K562 (cell line): ENCODE data around the gene NXN. TPM values are rescaled to one million over a fixed set of nuclear protein-coding genes. Genes with fewer than 3 reads are reported as not detected.
"Not testable (repeated sequence)": the region's sequence is repeated elsewhere in the genome, so short reads cannot be mapped to it uniquely, and the experiment has no call there.

Experiments used
- ATAC-seq: fragments of 200-7000 bp; cut with Tn5 transposase; 3 replicates; pipeline ENCODE4 v1.9.1; 2020; ENCODE audit warnings: moderate library complexity
- BruUV-seq: library from RNA; stranded (reverse); fragments of 400-500 nt; replicated peaks from 2 replicates; lab custom pipeline; 2021; lab: Mats Ljungman, UMichigan
- CTCF ChIA-PET: fragments of 300-600 bp; formaldehyde crosslinking; extraction: SDS; loops from one replicate; lab custom pipeline; 2021; ENCODE audit warnings: low intra/inter-chr PET ratio; lab: Yijun Ruan, JAX
- POLR2A ChIA-PET: fragments of 300-600, 350-650 bp; sonication (Branson Sonifier 250); formaldehyde crosslinking; extraction: SDS; loops from one replicate; lab custom pipeline; 2021; ENCODE audit warnings: antibody characterized with exemption, inconsistent platforms; lab: Yijun Ruan, JAX
- DNase-seq, 4 experiments: peaks; one replicate each; pipeline versions ENCODE4 v3.0.0 to v3.0.0-alpha.2; 2011 to 2018; ENCODE audit warnings: low spot score in 3 of 4, mixed read lengths in 3 of 4; ENCODE audit errors: extremely low read depth in 1 of 4
- FAIRE-seq: peaks from 2 replicates; lab custom pipeline; 2011; peaks lifted over from hg19 to GRCh38; lab: Jason Lieb, UNC
- H2AFZ ChIP-seq: 2 replicates; pipeline ENCODE4 v1.6.0; 2011; ENCODE audit warnings: low read depth, low read length, control low read depth, inconsistent platforms
- H3K27ac ChIP-seq: fragments of 200-600 bp; 3 replicates; pipeline ENCODE4 v1.8.0; 2011; ENCODE audit warnings: low read depth, mild to moderate bottlenecking, control low read depth, inconsistent platforms, low read length, moderate library complexity, mixed read lengths; ENCODE audit errors: extremely low read depth
- H3K27me3 ChIP-seq, 2 experiments: fragments of 300-600 bp in 1 of 2; 2 replicates in 1 of 2; 3 replicates in 1 of 2; pipeline versions ENCODE4 v1.6.0 to v1.8.0; 2011; ENCODE audit warnings: inconsistent platforms in 2 of 2, low read length in 2 of 2, mild to moderate bottlenecking in 1 of 2, mixed read lengths in 1 of 2, moderate library complexity in 1 of 2; ENCODE audit not compliant: control insufficient read depth in 2 of 2, insufficient read depth in 2 of 2
- H3K36me3 ChIP-seq: fragments of 300-600 bp; 3 replicates; pipeline ENCODE4 v1.8.0; 2011; ENCODE audit warnings: mild to moderate bottlenecking, low read length, inconsistent platforms; ENCODE audit not compliant: control insufficient read depth, insufficient read depth
- H3K4me1 ChIP-seq, 2 experiments: fragments of 200-600 bp in 1 of 2; replicated peaks in 1 of 2; 2 replicates in 1 of 2; 3 replicates in 1 of 2; pipeline versions ENCODE4 v1.5.1 to v1.8.0; 2011; ENCODE audit warnings: inconsistent platforms in 2 of 2, low read length in 2 of 2, mild to moderate bottlenecking in 1 of 2, mixed read lengths in 1 of 2, moderate library complexity in 1 of 2; ENCODE audit not compliant: control insufficient read depth in 2 of 2, insufficient read depth in 2 of 2
- H3K4me2 ChIP-seq: 2 replicates; pipeline ENCODE4 v1.6.1; 2011; ENCODE audit warnings: low read length, control low read depth, inconsistent platforms, mixed read lengths; ENCODE audit not compliant: insufficient read depth
- H3K4me3 ChIP-seq: fragments of 200-600 bp; sonication (generic), shearing (Covaris generic); 2 replicates; pipeline ENCODE4 v1.5.1; 2016; ENCODE audit warnings: control low read depth, inconsistent platforms
- H3K79me2 ChIP-seq: fragments of 200-600 bp; 3 replicates; pipeline ENCODE4 v1.8.0; 2011; ENCODE audit warnings: low read length, inconsistent platforms; ENCODE audit not compliant: control insufficient read depth, insufficient read depth
- H3K9ac ChIP-seq, 2 experiments: 2 replicates each; pipeline versions ENCODE4 v1.6.0 to v1.6.1; 2011; ENCODE audit warnings: low read depth in 2 of 2, low read length in 2 of 2, control low read depth in 1 of 2, inconsistent platforms in 1 of 2, mild to moderate bottlenecking in 1 of 2, mixed read lengths in 1 of 2; ENCODE audit not compliant: insufficient read depth in 1 of 2
- H3K9me1 ChIP-seq: one replicate; pipeline ENCODE4 v1.6.0; 2011; ENCODE audit warnings: inconsistent platforms, mild to moderate bottlenecking, low read length, moderate library complexity; ENCODE audit not compliant: control insufficient read depth, insufficient read depth
- H3K9me3 ChIP-seq: replicated peaks from 2 replicates; pipeline ENCODE4 v1.5.1; 2011; ENCODE audit warnings: low read depth, low read length, inconsistent platforms; ENCODE audit not compliant: control insufficient read depth, insufficient read depth
- H4K20me1 ChIP-seq: replicated peaks from 2 replicates; pipeline ENCODE4 v1.6.1; 2011; ENCODE audit warnings: low read length, inconsistent platforms, mixed read lengths; ENCODE audit not compliant: control insufficient read depth, insufficient read depth
- NFRKB ChIP-seq: fragments of 450-650 bp; IDR thresholded peaks from 2 replicates; pipeline ENCODE4 v1.6.1; 2016; ENCODE audit warnings: low read depth
- NR1H2 ChIP-seq: sonication (generic); formaldehyde crosslinking; IDR thresholded peaks from 2 replicates; pipeline ENCODE4 v1.4.0; 2020; ENCODE audit warnings: mild to moderate bottlenecking, missing genetic modification reagents
- STAG1 ChIP-seq: sonication (generic); formaldehyde crosslinking; IDR thresholded peaks from 2 replicates; pipeline ENCODE4 v1.5.0; 2020; ENCODE audit warnings: missing genetic modification reagents, borderline replicate concordance
- WGBS: fragments of 100-300 bp; shearing (Covaris generic); methylation state at CpG from one replicate; pipeline ENCODE4 v1.1.6; 2016; ENCODE audit warnings: low coverage, mixed read lengths; ENCODE audit not compliant: insufficient coverage; ENCODE audit errors: missing lambda C conversion rate; 5-methylcytosine and 5-hydroxymethylcytosine counted together
- in situ Hi-C: fragments of 300-500 bp; cut with MboI; formaldehyde crosslinking; loops from 4 replicates; pipeline ENCODE4 v1.15.0; 2018; ENCODE audit warnings: inconsistent platforms, mixed read lengths
- intact Hi-C: fragments of 100-400 bp; cut with micrococcal nuclease; formaldehyde crosslinking; loops from 2 replicates; pipeline ENCODE4 v1.14.2; 2022
- polyA plus RNA-seq, 8 experiments: library from polyadenylated mRNA; depleted of rRNA in 4 of 8; stranded (reverse) in 5 of 8; unstranded in 3 of 8; fragments of >200 nt; fragmentation: Nextera tagmentation in 2 of 8; fragmentation: Illumina TruSeq in 1 of 8; extraction: Ambion mirVana in 2 of 8; extraction: Trizol in 1 of 8; gene quantifications; 2 replicates each; pipeline versions ENCODE4 v1.2.1 to v1.2.3, GENCODE V29; 2011 to 2014; ENCODE audit warnings: inconsistent platforms in 1 of 8, missing spikeins in 1 of 8
- total RNA-seq, 7 experiments: library from RNA; depleted of rRNA in 6 of 7; stranded (reverse); fragments of >200 nt in 6 of 7; fragmentation: Illumina TruSeq in 2 of 7; extraction: Trizol in 2 of 7; gene quantifications; 2 replicates each; pipeline versions ENCODE4 v1.2.1 to v1.2.3, GENCODE V29; 2011 to 2021; ENCODE audit warnings: low replicate concordance in 1 of 7

NXN gene
- total and polyA plus RNA-seq, 9 of the 15 experiments (the other 6 are each of a cell fraction or from before 2014, with no cell fraction given): 0.08 to 0.39 (median 0.29) TPM; not detected in 5

DNA sequence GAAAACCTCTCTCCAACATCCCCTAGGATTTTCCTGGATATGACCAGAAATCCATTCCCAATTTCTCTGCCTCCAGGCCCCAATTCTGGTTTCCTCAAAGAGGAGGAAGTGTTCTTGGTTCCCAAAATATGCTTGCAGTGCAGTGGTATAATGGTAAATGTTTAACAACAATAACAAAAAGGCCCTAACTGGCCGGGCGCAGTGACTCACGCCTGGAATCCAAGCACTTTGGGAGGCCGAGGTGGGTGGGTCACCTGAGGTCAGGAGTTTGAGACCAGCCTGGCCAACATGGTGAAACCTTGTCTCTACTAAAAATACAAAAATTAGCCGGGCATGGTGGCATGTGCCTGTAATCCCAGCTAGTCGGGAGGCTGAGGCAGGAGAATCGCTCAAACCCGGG lies 15.7 kb upstream of the NXN start:
- ATAC-seq, H3K4me3 ChIP-seq: not testable (repeated sequence)
- WGBS: 61% methylated on average over 7 of the region's 8 CpGs

DNA sequence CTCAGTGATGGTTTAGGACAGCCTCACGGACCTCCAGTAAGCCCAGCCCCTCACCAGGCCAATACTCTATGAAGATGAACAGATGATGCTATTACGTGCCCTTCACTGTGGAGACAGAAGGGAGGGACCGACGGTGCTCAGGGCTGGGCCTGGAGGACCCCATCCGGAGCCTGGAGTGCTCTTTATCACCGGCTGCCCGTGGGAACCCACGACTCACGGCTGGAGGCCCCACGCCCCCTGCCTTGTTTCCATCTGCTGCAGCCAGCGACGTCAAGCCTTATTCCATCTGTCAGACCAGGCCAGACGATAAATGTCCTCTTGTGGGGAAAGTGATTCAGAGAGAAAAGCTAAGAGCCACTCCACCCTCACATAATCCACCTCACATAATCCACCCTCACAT lies 13.4 kb upstream of the NXN start:
- Histone ChIP-seq H3K36me3 (peaks cover under 1% of the 10 kb centered on the region; the same call in 1 of the 3 replicates), H3K9me3 (no peaks in the 10 kb centered on the region), H3K4me1 (peaks cover 2 to 4% of the 10 kb centered on the region in 2 experiments; a peak in 3 of 5 replicates), H3K27me3 (peaks cover 0 to 6% of the 10 kb centered on the region in 2 experiments; a peak in 3 of 5 replicates), H3K4me2 (no peak overlapping the region), H3K9ac (no peak overlapping the region), H2AFZ (no peak overlapping the region), H3K9me1 (no peaks in the 10 kb centered on the region), H4K20me1 (no peaks in the 10 kb centered on the region), H3K79me2 (peaks cover 10% of the 10 kb centered on the region), H3K4me3 (no peak overlapping the region), H3K27ac (no peak overlapping the region)
- ChIA-PET CTCF (interaction anchor here (1.0 kb wide), 1 partner anchor 12 kb away, joined by 3 read pairs; no protein-coding TSS in a partner anchor), POLR2A (no interaction called here)
- ATAC-seq: no peak
- no peak for FAIRE-seq
- in situ Hi-C loops (no loop called here), intact Hi-C loops (no loop called here)
- WGBS: 32% methylated on average over 2 of the region's 13 CpGs
- TF ChIP-seq NFRKB: no peak
- no peak for TF ChIP-seq NR1H2
- no peak for TF ChIP-seq STAG1 (CRISPR knock-in tag)
- DNase-seq: no peak
- BruUV-seq: no TSS peak

More for the DNA sequence above, 15.7 kb upstream of the NXN start:
- FAIRE-seq, POLR2A ChIA-PET, DNase-seq, H3K27me3 ChIP-seq, H3K27ac ChIP-seq, BruUV-seq, H3K9ac ChIP-seq, H3K9me3 ChIP-seq, H3K4me1 ChIP-seq, H2AFZ ChIP-seq, H3K9me1 ChIP-seq, H4K20me1 ChIP-seq, H3K4me2 ChIP-seq, in situ Hi-C loops: not testable (repeated sequence)
- intact Hi-C loops: loop anchor here (5.0 kb wide), 2 partner anchors 198 to 583 kb away; a partner anchor contains a TSS
- Histone ChIP-seq H3K79me2 (peaks cover 25% of the 10 kb centered on the region), H3K36me3 (peaks cover 18% of the 10 kb centered on the region)
- CTCF ChIA-PET: interaction anchor here (0.5 to 1.1 kb wide), 3 partner anchors 97 to 584 kb away, joined by 3 read pairs; no protein-coding TSS in a partner anchor
